CMK (cell line): ENCODE results near the gene TPRN.

ENCODE experiments used
- DNase-seq: peaks from one replicate; pipeline ENCODE4 v3.0.0-alpha.2; 2010; ENCODE audit warnings: low read depth

Gene TPRN

DNA sequence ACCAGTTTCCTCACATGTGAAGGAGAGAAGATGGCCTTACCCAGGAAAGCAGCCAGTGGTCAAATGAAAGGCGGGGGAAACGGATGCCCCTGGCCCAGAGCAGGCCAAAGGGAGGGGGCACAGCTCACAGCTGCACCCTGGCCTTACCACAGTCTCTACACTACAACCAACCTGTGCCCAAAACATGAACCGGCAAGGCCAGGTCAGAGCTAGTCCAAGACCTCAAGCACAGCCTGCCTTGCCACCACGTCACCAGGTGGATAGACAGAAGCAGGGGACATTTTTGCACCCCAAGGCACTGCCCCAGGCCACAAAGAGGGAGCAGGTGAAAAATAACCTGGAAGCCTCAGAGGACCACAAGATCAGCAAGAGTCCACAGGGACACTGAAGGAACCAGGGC is 57.1 kb downstream of the TPRN start:
- DNase-seq, result no peak

DNA sequence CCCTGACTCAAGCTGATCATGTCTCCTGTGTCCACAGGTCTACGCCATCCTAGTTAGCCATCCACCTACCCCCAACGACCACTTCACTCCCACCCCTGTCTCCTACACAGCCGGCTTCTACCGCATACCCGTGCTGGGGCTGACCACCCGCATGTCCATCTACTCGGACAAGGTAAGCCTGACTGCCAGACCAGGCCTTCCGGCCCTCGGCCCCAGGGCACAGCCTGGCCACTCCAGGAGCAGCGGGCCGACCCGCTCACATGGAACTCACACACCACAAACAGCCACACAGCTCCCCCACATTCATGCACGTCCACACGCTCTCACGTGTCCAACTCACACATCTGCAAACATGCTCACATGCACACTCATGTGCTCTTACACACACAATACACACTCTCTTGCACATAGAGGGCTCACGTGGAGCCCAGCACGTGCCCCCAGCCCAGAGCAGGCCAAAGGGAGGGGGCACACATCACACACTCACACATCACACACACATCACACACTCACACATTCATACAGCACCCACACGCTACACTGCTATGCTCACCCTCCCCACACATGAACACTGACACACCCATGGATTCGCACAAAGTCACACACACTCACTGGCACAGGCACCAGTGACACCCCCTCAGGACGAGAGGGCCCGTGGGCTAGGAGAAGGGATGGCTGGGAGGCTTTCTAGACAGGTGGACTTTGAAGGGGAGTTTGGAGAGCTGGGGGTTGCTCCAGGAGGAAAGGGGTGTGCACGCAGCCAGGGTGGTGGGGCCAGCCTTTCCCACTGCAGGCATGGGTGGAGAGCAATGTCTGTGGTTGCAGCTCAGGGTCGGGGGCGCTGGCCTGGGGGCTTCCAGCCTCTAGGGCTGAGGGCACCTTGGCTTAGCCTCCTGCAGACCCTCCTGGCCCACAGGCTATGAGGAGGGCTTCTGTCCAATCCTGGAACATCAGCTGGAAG is 58.3 kb downstream of the TPRN start:
- DNase-seq, result no peak
